Ishikawa (cell line): ENCODE measurements around the gene BTBD2.

Experiments
- CEBPB ChIP-seq: IDR thresholded peaks from 2 replicates; pipeline ENCODE4 v1.6.1; 2012
- CREB1 ChIP-seq: IDR thresholded peaks from 2 replicates; pipeline ENCODE4 v1.6.1; 2012; ENCODE audit warnings: low read depth
- EGR1 ChIP-seq: IDR thresholded peaks from 2 replicates; pipeline ENCODE4 v1.6.1; 2012
- EP300 ChIP-seq: IDR thresholded peaks from 2 replicates; pipeline ENCODE4 v1.6.1; 2012; ENCODE audit warnings: borderline replicate concordance
- FOXM1 ChIP-seq: IDR thresholded peaks from 2 replicates; pipeline ENCODE4 v1.6.1; 2012; ENCODE audit warnings: low read depth, borderline replicate concordance
- NFIC ChIP-seq: IDR thresholded peaks from 2 replicates; pipeline ENCODE4 v1.6.1; 2012
- RAD21 ChIP-seq: IDR thresholded peaks from 2 replicates; pipeline ENCODE4 v1.6.1; 2012; ENCODE audit warnings: low read depth
- TAF1 ChIP-seq: IDR thresholded peaks from 2 replicates; pipeline ENCODE4 v1.6.1; 2012; ENCODE audit warnings: low read depth, mild to moderate bottlenecking
- TCF12 ChIP-seq: IDR thresholded peaks from 2 replicates; pipeline ENCODE4 v1.6.1; 2012; ENCODE audit warnings: low read depth
- TEAD4 ChIP-seq: IDR thresholded peaks from 2 replicates; pipeline ENCODE4 v1.6.1; 2012
- YY1 ChIP-seq: IDR thresholded peaks from 2 replicates; pipeline ENCODE4 v1.6.1; 2012; ENCODE audit warnings: low read depth
- ZBTB7A ChIP-seq: IDR thresholded peaks from 2 replicates; pipeline ENCODE4 v1.6.1; 2012; ENCODE audit warnings: low read depth
- TF ChIP-seq, protein P1 (sequence below): IDR thresholded peaks from 2 replicates; pipeline ENCODE4 v1.6.1; 2012; ENCODE audit warnings: low read depth, mild to moderate bottlenecking
- TF ChIP-seq, protein P2 (sequence below): IDR thresholded peaks from 2 replicates; pipeline ENCODE4 v1.6.1; 2012
- TF ChIP-seq, protein P3 (sequence below): IDR thresholded peaks from 2 replicates; pipeline ENCODE4 v1.6.1; 2012

BTBD2 gene

DNA sequence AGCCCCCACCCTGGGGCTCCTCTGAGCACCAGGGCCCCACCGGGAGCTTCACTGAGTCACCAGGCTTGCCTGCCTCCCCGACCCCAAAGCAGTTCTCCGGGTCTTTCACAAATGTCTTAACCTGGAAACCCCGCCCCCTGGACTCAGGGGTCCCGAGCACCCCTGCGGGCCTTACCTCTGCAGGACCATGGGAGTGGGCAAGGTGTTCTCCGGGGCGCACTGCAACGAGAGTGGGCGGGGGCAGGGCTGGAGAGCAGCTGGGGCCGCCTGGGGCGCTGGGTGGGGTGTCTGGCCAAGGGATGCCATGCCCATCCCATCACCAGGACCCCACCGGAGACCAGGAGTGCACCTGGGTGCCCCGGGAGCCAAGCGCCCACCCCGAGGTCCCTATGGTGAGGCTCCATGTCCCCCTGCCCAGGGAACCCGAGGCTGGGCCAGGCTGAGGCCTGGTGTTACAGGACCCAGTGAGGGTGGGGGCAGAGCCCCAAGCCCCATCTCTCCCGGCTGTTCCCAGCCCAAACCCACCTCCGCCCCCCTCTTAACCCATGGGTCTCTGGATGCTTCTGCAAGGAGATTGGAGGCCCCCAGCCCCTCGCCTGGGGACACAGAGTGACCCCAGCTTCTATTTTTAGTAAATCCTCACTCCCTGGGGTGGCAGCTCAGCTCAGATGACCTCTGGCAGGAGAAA lies 24.6 kb upstream of the BTBD2 start:
- TF ChIP-seq, protein P1, sequence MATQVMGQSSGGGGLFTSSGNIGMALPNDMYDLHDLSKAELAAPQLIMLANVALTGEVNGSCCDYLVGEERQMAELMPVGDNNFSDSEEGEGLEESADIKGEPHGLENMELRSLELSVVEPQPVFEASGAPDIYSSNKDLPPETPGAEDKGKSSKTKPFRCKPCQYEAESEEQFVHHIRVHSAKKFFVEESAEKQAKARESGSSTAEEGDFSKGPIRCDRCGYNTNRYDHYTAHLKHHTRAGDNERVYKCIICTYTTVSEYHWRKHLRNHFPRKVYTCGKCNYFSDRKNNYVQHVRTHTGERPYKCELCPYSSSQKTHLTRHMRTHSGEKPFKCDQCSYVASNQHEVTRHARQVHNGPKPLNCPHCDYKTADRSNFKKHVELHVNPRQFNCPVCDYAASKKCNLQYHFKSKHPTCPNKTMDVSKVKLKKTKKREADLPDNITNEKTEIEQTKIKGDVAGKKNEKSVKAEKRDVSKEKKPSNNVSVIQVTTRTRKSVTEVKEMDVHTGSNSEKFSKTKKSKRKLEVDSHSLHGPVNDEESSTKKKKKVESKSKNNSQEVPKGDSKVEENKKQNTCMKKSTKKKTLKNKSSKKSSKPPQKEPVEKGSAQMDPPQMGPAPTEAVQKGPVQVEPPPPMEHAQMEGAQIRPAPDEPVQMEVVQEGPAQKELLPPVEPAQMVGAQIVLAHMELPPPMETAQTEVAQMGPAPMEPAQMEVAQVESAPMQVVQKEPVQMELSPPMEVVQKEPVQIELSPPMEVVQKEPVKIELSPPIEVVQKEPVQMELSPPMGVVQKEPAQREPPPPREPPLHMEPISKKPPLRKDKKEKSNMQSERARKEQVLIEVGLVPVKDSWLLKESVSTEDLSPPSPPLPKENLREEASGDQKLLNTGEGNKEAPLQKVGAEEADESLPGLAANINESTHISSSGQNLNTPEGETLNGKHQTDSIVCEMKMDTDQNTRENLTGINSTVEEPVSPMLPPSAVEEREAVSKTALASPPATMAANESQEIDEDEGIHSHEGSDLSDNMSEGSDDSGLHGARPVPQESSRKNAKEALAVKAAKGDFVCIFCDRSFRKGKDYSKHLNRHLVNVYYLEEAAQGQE: no peak
- no peak for TF ChIP-seq EGR1
- TF ChIP-seq FOXM1: no peak

DNA sequence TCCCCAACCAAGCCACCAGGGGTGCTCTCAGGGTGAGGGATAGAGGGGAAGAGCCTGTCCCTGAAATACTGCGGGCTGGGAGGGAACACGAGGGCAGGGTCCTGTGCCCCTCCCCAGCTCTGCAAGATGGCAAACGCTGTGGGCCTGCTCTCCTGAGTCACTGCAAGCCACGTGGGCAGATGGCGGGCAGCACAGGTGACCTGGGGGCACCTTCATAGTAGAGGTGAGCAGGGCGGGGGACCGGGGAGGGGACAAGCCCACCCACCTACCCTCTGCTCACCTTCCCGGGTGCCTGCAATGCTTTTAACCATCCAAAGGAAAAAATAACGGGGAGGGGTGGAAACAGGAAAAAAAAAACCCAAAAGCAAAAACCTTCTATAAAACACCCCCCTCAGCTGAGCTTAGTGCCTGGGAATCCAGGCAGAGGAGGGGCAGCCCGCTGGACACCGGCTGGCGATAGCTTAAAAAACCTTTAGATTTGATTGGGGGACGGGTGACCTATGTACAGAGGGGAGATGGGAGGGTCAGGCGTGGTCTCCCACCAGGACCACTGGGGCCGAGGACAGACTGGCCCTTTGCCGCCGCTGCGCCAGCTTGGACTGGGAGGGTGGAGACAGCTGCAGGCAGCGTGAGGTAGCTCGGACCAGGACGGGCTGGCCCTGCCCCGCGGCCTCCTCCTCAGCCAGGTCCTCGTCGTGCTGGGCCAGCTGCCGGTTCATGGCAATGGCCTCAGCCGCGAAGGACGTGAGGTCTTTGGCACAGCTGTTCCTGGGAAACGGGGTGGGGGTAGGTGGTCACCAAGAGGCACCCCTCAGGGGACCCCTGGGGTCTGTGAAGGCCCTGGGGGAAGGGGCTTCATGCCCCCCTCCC lies 23.8 kb upstream of the BTBD2 start:
- TF ChIP-seq TEAD4 (no peak), NFIC (no peak)

DNA sequence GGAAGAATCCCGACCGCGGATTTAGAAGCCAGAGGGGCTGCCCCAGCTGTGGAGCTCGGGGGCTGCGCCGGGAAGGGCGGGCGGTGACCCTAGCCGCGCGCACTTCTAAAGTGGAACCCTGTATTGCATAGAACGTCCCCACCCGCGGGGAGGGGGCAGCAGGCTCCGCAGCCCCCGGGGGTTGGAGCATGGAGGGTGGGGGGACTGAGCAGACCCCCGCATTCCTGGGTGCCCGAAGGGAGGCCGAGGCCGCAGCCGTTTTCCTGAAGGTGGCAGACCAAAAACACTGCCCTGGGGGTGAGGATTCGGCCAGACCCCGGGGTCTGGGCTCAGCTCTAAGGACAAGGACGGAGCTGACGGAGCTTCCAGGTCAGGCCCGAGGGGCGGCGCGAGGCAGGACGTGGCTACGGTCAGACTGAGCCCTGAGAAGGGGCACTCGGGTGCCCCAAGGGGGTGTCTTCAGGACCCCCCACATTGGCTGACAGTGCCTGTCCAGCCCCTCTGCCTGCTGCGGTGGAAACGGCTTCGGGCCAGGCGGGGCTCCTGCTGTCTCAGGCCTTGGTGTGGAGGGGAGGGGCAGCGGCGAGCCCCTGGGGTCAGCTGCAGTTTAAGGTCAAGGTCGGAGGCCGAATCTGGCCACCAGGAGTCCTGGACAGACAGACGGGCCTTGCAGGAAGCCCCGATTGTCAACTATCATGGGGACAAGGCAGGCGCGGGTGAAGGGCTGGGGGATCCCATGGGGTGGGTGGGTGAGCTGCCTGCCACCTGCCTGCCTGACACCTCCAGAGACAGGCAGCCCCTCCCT lies 23.0 kb upstream of the BTBD2 start:
- 0 out of 2 replicates have a peak, but pooled peaks have one; percentile 41 for TF ChIP-seq ZBTB7A
- no peak for TF ChIP-seq EP300

DNA sequence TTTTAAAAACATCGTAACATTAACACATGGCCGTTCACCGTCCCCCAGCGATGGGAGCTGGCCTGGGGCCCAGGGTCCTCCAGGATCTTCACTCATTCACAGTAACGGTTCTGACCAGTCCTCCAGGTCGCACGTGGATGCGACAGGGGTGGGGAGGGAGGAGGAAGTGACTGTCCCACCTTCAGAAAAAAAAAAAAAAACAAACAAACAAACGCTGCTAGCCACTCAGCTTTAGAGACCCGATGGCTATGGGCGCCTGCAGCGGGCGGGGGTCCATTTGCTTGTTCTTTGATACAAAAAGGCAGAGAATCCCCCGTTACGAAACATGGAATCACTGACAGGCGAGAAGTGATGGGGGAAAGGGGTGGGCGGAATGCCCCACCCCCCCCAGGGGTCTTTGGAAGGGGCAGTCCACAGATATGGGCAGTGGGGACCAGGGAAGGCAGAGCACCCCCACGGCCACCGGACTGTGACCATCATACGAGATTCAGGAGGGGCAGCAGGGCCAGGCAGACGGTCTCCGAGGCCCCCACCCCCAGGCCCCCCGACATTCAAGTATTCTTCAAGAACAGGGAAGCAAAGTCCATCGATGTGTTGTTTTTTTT lies 22.2 kb upstream of the BTBD2 start:
- TF ChIP-seq, protein P2, sequence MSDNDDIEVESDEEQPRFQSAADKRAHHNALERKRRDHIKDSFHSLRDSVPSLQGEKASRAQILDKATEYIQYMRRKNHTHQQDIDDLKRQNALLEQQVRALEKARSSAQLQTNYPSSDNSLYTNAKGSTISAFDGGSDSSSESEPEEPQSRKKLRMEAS: no peak
- TF ChIP-seq, protein P3, sequence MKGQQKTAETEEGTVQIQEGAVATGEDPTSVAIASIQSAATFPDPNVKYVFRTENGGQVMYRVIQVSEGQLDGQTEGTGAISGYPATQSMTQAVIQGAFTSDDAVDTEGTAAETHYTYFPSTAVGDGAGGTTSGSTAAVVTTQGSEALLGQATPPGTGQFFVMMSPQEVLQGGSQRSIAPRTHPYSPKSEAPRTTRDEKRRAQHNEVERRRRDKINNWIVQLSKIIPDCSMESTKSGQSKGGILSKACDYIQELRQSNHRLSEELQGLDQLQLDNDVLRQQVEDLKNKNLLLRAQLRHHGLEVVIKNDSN: no peak
- TF ChIP-seq ZBTB7A (no peak), EP300 (no peak), TAF1 (no peak), EGR1 (no peak), CEBPB (no peak), YY1 (no peak), TEAD4 (no peak), NFIC (no peak), TCF12 (no peak), CREB1 (no peak), RAD21 (no peak), FOXM1 (no peak)
- TF ChIP-seq, protein P1: no peak

DNA sequence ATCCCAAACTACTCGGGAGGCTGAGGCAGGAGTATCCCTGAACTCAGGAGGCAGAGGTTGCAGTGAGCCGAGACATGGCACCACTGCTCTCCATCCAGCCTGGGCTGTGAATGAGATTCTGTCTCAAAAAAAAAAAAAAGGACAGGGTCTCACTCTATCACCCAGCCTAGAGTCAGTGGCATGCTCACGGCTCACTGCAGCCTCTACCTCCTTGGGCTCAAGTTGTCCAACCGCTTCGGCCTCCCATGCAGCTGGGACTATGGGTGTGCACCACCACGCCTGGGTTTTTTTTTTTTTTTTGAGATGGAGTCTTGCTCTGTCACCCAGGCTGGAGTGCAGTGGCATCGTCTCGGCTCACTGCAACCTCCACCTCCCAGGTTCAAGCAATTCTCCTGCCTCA lies 20.9 kb upstream of the BTBD2 start:
- no peak for TF ChIP-seq TCF12
- no peak for TF ChIP-seq EP300
- TF ChIP-seq, protein P2: no peak
- no peak for TF ChIP-seq TAF1
- TF ChIP-seq CREB1: no peak
- no peak for TF ChIP-seq CEBPB
- TF ChIP-seq, protein P1: no peak
- TF ChIP-seq YY1: no peak
- no peak for TF ChIP-seq FOXM1
- TF ChIP-seq TEAD4: no peak
- no peak for TF ChIP-seq ZBTB7A
- TF ChIP-seq, protein P3: no peak
- no peak for TF ChIP-seq RAD21
